Measurements from ENCODE around the gene CCDC50. TPM values are rescaled to one million over a fixed set of nuclear protein-coding genes. Genes with fewer than 3 reads are reported as not detected.
A peak's percentile ranks its signal among the peaks of the same experiment; 100 is the strongest.

CCDC50 gene
- total RNA-seq, 4 donors from 2014 or later = 27.8 to 58.7 (median 34.5) TPM

DNA sequence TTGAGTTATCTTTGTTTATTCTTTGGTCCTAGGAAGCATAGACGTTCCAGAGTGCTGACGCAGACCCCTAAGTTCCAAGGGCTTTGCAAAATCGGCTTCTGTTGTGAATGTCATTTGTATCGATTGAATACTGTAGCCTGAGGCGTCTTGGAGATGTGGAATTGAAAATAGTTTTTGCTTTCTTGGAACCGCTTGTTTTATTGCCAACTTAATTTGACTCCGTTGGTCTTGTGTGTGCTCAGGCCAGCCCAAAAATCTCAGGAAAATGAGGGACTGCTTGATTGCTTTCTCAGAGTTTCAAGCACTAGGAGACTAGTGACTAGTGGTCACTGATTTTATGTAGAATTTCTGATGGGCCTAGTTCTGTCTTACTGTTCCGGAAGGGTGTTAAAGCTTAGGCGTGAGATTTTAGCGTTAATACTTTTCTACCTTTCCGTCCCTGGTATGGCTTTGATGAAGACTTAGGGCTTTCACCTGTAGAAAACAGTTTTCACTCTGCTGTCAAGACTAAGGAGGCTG, 1.4 kb downstream of the CCDC50 start:
- intact Hi-C loops (cut with DNase I; ENCODE audit: low total_unique reads) = no loop called here
- no peak for DNase-seq (ENCODE audit: low spot score in 2 of 2)
- TF ChIP-seq, protein P1, sequence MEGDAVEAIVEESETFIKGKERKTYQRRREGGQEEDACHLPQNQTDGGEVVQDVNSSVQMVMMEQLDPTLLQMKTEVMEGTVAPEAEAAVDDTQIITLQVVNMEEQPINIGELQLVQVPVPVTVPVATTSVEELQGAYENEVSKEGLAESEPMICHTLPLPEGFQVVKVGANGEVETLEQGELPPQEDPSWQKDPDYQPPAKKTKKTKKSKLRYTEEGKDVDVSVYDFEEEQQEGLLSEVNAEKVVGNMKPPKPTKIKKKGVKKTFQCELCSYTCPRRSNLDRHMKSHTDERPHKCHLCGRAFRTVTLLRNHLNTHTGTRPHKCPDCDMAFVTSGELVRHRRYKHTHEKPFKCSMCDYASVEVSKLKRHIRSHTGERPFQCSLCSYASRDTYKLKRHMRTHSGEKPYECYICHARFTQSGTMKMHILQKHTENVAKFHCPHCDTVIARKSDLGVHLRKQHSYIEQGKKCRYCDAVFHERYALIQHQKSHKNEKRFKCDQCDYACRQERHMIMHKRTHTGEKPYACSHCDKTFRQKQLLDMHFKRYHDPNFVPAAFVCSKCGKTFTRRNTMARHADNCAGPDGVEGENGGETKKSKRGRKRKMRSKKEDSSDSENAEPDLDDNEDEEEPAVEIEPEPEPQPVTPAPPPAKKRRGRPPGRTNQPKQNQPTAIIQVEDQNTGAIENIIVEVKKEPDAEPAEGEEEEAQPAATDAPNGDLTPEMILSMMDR (IDR thresholded peaks at IDR 0.05) = no peak
- TF ChIP-seq POLR2A (IDR thresholded peaks at IDR 0.05) = no peak
- H3K4me3 ChIP-seq (ENCODE audit: low read depth, poor library complexity, severe bottlenecking) = peak overlapping the region; percentile 92
- WGBS, 2 donors = 18 to 22% methylated on average over 11 of the region's 11 CpGs

DNA sequence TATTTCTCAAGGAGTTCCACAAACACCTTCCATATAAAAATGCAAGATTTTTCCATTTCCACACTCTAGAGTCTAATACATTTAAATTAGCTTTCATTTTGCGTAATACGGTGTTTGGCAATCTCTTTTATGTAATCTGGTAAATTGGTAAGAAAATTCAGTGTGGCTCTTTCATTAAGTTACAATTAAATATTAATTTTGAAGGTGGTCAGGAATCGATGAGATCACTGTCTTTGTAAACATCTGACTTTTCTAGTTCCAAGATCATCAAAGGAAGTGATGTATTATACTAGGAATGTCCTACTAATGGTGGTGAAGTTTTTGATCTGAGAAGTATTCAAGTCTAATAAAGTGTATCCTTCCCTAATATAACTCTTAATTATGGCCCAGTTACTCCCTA, 2.2 kb downstream of the CCDC50 start:
- 39 to 43% methylated on average over 3 of the region's 3 CpGs for WGBS, 2 donors
- no peak overlapping the region for H3K4me3 ChIP-seq (ENCODE audit: low read depth, poor library complexity, severe bottlenecking)
- TF ChIP-seq, protein P1 (IDR thresholded peaks at IDR 0.05) = no peak
- TF ChIP-seq POLR2A (IDR thresholded peaks at IDR 0.05) = no peak
- DNase-seq (ENCODE audit: low spot score in 2 of 2) = no peak
- intact Hi-C loops (cut with DNase I; ENCODE audit: low total_unique reads) = no loop called here

DNA sequence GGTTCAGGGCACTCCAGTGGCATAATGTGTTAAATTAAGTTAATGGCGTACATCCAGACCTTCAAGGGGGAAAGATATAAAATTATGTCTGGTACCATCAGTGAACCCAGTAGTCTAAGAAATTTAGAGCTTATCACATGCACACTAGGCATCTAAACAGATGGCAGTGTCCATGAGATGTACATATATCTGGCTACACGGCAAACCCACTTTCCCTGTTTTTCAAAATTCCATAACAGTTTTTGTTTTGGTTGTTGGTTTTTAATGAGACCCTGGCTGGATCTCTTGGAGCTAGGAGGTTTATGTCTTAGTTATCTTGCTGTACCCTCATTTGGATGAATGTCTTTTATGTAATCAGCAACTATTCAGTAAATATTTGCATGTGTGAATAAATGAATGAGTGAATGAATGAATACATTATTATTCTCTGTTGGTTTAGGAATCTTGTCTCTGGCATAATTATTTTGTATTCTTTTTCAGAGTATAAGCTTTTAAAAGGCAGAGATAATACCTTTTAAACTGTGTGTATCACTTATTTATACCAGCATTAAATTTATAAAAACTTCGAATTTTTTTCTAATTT, 4.2 kb downstream of the CCDC50 start:
- H3K4me3 ChIP-seq (ENCODE audit: low read depth, poor library complexity, severe bottlenecking) = no peak overlapping the region
- TF ChIP-seq, protein P1 (IDR thresholded peaks at IDR 0.05) = no peak
- TF ChIP-seq POLR2A (IDR thresholded peaks at IDR 0.05) = no peak
- 87 to 96% methylated on average over 3 of the region's 3 CpGs for WGBS, 2 donors
- intact Hi-C loops (cut with DNase I; ENCODE audit: low total_unique reads) = no loop called here
- no peak for DNase-seq (ENCODE audit: low spot score in 2 of 2)

DNA sequence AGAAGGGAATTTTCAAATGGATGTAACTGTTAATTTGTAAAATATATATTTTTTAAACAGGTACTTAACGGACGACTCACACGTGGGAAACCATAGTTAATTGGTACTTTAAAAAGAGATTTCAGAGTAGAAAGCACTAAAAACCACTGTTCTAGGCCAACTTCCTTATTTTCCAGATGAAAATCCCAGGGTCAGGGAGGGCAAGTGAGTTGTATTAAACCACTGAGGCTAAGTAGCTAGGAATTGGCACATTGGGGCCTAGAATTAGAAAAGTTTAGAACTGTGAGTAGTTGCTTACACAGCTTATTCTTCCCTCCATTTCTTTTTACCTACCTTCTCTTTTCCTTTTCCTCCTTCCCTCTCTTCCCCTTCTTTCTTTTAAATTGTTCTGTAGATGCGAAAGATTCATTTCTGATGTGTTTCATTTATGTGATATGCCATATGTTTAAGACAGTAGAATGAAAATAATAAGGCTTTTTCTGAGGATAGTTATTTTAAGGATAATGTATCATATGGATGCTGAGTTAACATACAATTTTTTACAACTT, 5.2 kb downstream of the CCDC50 start:
- TF ChIP-seq POLR2A (IDR thresholded peaks at IDR 0.05) = no peak
- TF ChIP-seq, protein P1 (IDR thresholded peaks at IDR 0.05) = no peak
- intact Hi-C loops (cut with DNase I; ENCODE audit: low total_unique reads) = no loop called here
- no peak for DNase-seq (ENCODE audit: low spot score in 2 of 2)
- no peak overlapping the region for H3K4me3 ChIP-seq (ENCODE audit: low read depth, poor library complexity, severe bottlenecking)
- 87% methylated on average over 4 of the region's 4 CpGs for WGBS, 2 donors

DNA sequence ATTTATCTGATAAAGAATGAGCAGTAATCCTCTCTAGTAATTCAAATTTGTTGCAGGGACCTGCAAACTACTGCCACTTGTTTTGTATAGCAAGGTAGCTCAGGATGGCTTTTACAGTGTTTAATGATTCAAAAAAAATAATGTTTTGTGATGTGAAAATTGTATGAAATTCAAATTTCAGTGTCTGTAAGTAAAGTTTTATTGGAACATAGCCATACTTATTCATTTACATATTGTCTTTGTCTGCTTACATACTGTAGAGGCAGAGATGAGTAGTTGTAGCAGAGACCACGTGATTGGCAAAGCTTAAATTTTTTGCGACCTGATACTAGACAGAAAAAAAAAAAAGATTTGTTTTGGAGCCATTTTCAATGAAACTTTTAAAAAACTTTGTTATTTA, 7.6 kb downstream of the CCDC50 start:
- H3K4me3 ChIP-seq (ENCODE audit: low read depth, poor library complexity, severe bottlenecking) = no peak overlapping the region
- no peak for DNase-seq (ENCODE audit: low spot score in 2 of 2)
- 58 to 61% methylated on average over 2 of the region's 2 CpGs for WGBS, 2 donors
- intact Hi-C loops (cut with DNase I; ENCODE audit: low total_unique reads) = no loop called here
- TF ChIP-seq POLR2A (IDR thresholded peaks at IDR 0.05) = no peak
- TF ChIP-seq, protein P1 (IDR thresholded peaks at IDR 0.05) = no peak

DNA sequence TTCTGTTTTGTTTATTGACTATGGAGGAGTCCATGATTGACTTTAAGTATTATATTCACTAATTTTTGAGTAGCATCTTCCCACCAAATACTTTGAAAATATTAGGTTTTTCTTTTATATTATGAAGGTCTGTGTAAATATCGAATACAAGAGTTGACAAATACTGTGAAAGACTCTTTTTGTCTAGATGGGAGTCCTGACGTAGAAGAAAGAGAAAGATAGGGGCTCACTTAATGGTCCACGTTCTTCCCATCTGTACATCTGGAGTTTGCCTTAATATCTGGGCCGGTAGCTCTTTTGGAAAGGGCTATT, 8.9 kb downstream of the CCDC50 start:
- DNase-seq (ENCODE audit: low spot score in 2 of 2) = no peak
- H3K4me3 ChIP-seq (ENCODE audit: low read depth, poor library complexity, severe bottlenecking) = no peak overlapping the region
- 84 to 92% methylated on average over 4 of the region's 4 CpGs for WGBS, 2 donors
- TF ChIP-seq POLR2A (IDR thresholded peaks at IDR 0.05) = no peak
- TF ChIP-seq, protein P1 (IDR thresholded peaks at IDR 0.05) = no peak
- intact Hi-C loops (cut with DNase I; ENCODE audit: low total_unique reads) = no loop called here

Measured in lower leg skin (tissue), 4 donors.